Kasumi-1 (cell line): ENCODE data around the gene SPSB4.
A peak's percentile ranks its signal among the peaks of the same experiment; 100 is the strongest.

Source experiments
- DNase-seq, 2 experiments: peaks; one replicate each; lab custom pipeline; 2025; lab: John Stamatoyannopoulos, UW

Gene SPSB4

DNA sequence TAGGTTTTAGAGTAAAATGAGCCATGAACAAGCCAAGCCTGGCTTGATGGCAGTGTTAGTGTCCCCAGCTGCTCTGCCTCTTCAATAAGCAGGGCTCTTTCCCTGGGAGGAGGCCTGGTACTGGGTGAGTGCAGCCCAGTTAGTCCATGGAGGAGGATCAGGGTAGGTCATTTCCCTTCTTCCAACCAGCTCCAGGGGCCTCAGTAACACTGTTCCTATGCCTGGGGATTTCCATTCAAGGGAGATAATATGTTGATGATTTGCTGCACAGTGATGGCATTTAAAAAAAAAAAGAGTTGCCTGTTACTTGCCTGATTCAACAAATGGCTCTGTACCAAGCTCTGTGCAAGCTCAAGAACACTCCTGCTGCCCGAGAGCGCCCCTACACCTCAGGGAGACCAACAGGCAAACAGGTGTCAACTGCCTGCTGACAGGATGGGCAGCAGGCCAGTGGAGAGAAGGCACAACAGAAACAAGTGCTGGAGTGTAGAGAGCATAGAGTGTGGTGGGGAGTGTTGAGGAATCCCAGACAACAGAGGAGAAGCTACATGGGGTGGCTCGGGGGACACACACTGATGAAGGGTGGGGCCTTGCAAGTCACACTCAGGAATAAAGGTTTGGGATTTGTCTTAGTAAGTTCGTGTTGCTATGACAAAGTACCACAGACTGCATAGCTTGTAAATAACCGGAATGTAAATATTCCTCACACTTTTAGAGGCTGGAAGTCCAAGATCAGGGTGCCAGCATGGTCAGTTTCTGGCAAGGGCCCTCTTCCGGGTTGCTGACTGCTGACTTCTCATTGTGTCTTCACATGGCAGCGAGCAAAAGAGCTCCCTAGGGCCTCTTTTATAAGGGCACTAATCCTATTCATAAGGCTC lies 101.9 kb downstream of the SPSB4 start:
- no peak for DNase-seq

DNA sequence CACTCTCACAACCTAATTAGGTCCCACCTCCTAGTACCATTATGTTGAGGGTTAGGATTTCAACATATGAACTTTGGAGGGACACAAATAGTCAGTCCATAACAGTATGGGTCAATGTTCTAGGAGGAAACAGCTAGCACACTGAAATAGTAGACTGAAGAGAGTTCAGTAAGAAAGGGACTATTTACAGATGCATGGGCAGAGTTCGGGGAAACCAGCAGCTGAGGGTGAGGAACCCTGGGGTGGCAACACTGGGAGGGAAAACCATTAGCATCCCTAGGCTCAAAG lies 102.5 kb downstream of the SPSB4 start:
- no peak for DNase-seq

DNA sequence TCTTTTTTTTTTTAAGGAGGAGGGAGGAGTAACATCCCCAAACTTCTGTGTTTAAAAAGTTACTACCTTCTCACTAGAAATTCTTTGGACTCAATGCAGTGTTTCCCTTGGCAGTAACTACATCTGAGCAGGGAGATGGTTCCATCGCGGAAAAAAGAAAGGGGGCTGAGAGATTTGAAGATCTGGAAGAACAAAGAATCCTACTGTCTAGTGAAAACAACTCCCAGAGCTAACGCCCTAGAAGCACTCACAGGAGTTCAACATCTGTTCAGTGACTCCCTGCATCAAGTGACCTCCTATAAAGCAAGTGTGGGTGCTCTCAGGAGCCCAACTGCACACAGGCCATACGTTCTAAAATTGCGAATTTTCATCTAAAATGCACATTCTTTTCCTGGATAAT lies 113.7 kb downstream of the SPSB4 start:
- DNase-seq, result no peak

DNA sequence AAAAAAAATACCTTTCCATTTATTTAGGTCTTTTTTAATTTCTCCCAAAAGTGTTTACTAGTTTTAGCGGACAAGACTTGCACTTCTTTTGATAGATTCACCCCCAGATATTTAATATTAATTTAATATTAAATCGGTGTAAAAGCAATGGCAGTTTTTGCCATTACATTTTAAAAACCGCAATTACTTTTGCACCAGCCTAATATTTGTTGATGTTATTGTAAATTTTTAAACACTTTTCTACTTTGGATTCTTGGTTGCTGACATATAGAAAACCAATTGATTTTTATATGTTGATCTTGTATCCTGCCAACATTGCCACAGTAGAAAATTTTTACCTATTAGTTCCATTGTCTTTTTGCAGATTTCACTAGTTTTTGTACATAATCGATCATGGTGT lies 116.5 kb downstream of the SPSB4 start:
- DNase-seq, result no peak

DNA sequence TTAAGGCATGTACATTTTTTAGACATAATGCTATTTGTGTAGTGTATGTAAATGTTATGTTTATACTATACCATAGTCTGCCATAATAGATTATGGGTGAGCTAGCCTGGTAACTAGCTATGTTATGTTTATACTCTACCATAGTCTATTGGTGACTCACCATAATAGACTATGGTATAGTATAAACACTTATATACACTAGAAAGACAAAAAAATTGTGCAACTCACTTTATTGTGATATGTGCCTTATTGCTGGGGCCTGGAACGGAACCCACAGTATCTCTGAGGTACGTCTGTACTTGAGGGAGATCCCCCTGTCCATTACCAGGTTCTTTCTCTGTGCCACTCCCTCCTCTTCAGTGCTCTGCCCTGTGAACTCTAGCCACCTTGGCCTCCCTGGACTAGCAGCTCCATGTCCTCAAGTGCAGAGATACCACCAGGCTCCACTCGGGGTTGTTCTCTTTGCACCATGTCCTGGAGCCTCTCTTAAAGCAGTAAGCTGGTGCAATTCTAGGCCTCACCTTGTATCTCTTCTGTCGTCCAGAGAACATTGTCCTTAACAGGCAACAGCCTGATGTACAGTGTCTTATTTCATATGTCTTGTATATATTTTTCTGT lies 119.6 kb downstream of the SPSB4 start:
- DNase-seq, result no peak

DNA sequence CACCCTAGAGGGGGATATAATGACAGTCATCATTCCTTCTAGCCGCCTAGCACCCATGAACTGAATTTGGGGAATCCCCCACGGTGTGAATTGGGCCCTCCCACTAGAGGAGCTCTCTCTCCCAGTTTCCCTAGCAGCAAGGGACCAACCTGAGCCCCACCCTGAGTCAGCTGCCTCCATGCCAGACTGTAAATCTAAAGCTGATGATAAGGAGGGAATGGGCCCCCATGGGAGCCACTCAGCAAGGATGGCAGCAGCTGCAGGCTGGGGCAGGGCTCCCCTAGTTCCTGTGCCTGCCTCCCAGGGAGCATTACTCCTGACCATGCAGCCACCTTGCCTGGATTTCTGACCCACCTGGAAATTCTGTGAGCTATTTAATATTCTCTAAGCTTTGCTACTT lies 123.5 kb downstream of the SPSB4 start:
- DNase-seq, result no peak

DNA sequence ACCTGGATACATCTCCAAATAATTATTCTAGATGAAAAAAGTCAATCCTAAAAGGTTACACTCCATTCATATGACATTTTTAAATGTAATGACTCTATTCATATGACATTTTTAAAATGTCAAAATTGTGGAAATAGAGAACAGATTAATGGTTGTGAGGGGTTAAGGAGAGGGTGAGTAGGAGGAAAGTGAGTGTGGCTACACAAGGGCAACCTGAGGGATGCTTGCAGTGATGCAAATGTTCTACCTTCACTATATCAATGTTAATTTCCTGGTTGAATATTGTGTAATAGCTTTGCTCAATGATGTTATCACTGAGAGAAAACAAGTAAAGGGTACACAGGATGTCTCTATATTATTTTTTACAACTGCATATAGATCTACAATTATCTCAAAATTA lies 125.6 kb downstream of the SPSB4 start:
- no peak for DNase-seq

DNA sequence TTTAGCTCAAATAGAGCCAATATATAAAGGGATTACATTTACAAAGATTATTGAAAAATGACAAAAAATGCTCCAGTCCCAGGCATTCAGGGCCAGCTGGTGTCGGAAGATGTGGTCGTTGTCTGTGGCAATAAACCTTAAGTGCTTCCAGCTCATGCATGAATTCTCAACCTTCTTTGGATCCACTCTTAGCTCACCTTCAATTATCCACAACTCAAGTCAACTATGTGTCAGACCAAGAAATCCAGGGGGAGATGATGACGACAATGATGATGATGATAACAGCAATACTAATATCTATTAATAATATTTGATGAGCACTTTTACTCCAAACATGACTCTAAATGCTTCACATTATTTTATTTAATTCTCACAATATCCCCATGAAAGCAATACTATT lies 126.9 kb downstream of the SPSB4 start:
- no peak for DNase-seq

DNA sequence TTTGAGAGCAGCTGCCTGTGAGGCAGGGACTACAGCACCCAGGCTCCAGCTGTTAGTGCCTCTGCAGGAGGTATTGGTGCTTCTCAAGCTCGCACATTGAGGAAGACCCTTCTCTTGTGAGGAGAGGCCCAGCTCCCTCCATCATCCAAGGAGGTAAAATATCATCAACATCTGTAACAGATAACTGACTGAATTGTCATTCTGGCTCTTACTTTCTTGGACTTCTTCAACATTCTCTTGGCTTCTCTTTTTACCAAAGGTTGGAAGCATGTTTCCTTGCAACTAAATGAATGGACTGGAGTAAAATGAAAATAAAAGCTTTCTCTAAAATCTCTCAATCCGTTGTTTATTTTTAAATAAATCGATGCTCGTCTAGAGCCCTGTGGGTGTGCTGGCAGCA lies 127.4 kb downstream of the SPSB4 start:
- DNase-seq, result no peak

DNA sequence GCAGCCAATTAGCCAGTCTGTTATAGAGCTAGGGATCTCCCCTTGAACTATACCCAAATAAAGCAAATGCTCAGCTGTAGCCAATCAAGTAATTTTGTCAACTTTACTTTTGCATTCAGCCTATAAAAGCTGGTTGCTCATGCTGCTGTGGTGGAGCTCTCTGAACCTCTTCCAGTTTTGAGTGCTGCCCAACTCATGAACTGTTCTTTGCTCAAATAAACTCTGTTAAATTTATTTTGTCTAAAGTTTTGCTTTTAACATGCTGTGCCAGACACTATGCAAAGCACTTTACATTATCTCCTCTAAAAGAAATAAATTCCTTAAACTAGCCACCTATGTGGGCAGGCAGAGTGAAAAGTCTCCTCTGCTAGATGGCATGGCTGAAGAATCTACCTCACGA lies 128.8 kb downstream of the SPSB4 start:
- DNase-seq, result no peak

DNA sequence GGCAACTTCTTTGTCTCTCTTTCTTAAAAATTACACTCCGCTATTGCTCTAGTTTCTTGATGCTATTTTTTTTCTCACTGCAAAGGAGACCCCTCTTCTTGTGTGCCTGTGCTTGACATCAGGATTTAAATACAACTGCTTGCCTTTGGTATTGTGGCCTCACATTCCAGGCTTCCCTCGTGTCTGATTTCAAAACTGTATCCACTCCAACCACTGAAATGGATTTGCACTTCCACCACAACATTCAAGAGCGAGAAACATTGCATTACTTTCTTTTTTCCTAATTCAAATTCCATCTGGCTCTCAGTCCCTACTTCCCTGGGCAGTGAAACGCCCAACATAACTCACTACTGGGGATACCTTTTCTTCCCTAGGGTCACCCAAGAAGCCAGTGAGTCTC lies 130.0 kb downstream of the SPSB4 start:
- no peak for DNase-seq

DNA sequence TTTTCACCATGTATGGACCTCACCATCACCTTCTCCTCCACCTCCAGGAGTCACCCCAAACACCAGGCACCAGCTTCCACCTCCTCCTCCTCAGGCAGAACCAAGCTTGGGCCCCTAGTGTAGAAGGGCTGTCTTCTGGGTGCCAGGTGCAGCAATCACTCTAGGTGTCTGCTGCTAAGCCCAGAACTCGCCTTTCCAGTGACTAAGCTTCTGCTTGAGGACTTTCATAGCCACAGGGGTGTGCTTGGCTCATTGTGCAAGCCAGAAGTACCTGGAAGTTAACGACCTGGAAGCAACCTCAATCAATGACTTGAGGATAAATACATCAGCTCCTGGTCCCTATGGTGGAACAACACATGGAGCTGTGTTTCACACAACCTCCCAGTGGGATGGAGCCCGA lies 130.7 kb downstream of the SPSB4 start:
- DNase-seq, result no peak

DNA sequence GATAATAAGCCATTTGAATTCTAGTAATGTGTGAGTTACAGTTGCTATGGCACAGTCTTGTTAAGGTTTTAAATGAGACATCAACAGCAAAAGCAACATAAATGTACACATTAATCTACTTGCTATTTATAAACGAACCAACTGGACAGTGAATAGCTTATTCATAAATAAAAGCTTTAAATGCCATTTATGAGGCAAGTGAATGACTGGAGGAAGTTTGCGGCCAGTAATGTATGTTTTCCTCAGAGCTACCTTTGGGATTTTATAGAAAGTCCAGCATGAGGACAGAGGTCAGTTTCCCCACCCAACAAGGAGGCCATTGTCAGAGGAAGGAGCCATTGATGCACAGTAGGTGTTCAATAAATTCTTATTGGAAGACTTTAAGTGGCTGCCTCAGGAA lies 132.5 kb downstream of the SPSB4 start:
- no peak for DNase-seq

DNA sequence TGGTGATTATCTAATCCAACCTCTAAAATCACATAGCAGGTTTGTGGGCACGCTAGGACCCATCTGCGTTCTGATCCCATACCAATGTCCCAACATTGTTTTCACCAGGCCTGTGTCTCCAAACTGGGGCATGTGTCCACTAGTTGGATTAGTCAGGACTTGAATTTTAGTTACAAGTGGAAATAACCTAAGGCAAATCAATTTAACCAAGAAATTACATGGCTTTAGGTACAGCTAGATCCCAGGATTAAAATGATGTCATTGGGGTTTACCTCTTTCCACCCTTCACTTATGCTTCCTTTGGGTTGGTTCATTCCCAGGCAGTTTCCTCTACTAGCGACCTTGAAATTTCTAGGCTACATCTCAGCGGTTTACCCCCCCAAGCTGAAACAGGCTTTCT lies 133.3 kb downstream of the SPSB4 start:
- DNase-seq, result no peak

DNA sequence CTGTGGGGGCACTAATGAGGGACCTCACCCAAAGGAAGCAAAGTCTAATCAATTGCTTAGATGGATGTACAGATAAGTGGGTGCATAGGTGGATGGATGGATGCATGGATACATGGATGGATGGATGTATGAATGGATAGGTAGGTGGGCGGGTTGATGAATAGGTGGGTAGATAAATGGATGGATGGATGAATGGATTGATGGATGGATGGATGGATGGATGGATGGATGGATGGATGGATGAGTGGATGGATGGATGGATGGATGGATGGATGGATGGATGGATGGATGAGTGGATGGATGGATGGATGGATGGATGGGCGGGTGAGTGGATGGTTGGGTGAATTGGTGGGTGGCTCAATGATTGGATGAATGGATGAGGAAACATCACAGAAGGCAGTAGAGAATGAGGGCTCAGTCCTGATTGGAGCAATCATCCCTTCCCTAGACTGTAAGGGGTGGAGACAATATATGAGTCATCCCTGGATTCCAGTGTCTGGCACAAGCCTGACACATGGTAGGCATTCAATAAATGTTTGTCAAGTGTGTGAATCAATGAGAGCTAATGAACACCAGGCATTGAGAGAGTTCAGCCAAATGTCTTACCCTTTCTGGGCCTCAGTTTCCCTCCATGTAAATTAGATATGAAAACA lies 140.1 kb downstream of the SPSB4 start:
- no peak for DNase-seq

DNA sequence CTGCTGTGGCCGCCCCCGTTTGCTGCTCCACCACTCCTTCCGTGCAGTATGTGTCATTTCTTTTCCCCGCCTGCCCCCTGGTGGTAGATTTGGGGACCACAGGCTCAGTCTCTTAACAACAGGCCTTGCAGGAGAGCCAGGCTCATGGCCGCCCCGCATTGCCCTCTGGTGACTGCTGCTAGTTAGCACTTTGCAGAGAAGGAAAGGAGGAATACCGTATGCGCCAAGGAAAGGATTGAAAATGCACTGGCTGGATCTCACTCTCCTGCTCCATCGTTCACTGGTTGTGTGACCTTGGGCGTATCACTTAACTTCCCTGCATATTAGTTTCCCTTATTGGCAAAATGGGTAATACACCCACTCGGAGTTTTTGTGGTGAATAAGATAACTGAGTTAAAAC lies 141.2 kb downstream of the SPSB4 start:
- peak; percentile 94 to 95 for DNase-seq

DNA sequence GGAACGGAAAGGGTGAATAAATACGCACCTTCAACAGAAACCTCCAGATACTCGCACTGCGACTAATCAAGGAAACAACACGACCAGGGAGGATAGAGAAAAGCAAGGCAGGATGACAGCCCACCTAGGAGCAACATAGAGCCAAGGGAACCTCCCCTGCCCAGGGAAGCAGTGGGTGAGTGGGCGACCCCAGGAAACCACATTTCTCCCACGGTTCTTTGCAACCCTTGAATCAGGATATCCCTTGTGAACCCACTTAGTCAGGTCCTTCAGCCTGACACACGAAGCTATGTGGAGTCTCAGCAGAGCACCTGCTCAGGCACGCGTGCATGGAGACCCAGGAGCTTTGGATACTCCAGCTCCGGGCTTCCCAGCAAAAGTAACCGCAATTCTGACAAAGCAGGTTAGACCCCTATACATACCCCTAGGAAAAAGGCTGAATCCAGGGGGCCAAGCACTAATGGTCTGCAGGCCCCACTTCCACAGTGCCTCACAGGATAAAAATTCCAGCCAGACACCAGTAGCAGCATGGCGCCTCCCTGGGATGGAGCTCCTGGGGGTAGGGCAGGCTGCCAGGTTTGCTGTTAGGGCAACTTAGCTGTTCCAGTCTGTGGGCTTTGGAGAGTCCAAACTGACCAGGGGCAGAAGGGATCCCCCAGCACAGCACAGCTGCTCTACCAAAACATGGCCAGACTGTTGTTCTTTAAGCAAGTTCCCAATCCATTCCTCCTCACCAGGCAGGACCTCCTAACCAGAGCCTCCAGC lies 142.1 kb downstream of the SPSB4 start:
- DNase-seq, result no peak
